Epithelial cell of proximal tubule (primary cell): Measurements from ENCODE around the gene C9. TPM values are rescaled to one million over a fixed set of nuclear protein-coding genes. Genes with fewer than 3 reads are reported as not detected.
A peak's percentile ranks its signal among the peaks of the same experiment; 100 is the strongest.
"Not testable (repeated sequence)": the region's sequence is repeated elsewhere in the genome, so short reads cannot be mapped to it uniquely, and the experiment has no call there.

Experiments
- DNase-seq: peaks from one replicate; pipeline ENCODE4 v3.0.0-alpha.2; 2011; ENCODE audit warnings: low read depth
- H3K4me3 ChIP-seq: 2 replicates; pipeline ENCODE4 v1.5.1; 2011; ENCODE audit warnings: low read depth, mild to moderate bottlenecking, low read length
- total RNA-seq: library from RNA; depleted of rRNA; stranded (reverse); fragments of >200 nt; gene quantifications from 2 replicates; pipeline ENCODE4 v1.2.3, GENCODE V29; 2015
- TF ChIP-seq, protein P1 (sequence below): conservative IDR thresholded peaks from 2 replicates; pipeline ENCODE4 v1.5.1; 2012; ENCODE audit warnings: low read depth, mild to moderate bottlenecking, low read length

Gene C9
- total RNA-seq, 1 donor from 2014 or later, result not detected

DNA sequence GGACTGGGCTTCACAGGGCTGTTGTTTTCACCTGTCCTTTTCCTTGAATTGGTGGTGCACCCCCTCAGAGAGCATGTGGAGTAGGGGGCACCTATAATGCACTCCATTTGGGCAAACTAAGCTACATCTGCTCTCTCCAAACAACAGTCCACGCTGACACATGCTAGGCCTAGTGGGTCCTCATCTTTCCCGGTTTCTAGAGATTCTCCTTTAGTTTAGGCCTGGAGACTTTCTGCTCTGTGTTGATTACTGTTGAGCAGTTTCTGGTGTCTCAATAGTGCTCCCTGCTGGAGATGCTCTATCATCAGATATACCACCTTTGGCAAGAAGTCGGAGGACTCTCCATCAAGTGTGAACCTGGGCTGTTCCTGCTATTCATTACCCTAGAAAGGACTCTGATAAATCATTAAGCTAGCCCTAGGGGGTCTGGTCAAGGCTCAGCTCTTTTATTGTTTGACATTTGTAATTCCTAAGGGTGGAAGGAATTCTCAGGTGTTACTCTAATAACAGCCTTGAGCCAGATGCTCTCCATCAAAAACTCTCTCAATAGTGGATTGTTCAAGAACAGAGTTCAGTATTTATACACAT, 81.0 kb downstream of the C9 start:
- TF ChIP-seq, protein P1, sequence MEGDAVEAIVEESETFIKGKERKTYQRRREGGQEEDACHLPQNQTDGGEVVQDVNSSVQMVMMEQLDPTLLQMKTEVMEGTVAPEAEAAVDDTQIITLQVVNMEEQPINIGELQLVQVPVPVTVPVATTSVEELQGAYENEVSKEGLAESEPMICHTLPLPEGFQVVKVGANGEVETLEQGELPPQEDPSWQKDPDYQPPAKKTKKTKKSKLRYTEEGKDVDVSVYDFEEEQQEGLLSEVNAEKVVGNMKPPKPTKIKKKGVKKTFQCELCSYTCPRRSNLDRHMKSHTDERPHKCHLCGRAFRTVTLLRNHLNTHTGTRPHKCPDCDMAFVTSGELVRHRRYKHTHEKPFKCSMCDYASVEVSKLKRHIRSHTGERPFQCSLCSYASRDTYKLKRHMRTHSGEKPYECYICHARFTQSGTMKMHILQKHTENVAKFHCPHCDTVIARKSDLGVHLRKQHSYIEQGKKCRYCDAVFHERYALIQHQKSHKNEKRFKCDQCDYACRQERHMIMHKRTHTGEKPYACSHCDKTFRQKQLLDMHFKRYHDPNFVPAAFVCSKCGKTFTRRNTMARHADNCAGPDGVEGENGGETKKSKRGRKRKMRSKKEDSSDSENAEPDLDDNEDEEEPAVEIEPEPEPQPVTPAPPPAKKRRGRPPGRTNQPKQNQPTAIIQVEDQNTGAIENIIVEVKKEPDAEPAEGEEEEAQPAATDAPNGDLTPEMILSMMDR, result peak; percentile 92
- no peak overlapping the region for H3K4me3 ChIP-seq

DNA sequence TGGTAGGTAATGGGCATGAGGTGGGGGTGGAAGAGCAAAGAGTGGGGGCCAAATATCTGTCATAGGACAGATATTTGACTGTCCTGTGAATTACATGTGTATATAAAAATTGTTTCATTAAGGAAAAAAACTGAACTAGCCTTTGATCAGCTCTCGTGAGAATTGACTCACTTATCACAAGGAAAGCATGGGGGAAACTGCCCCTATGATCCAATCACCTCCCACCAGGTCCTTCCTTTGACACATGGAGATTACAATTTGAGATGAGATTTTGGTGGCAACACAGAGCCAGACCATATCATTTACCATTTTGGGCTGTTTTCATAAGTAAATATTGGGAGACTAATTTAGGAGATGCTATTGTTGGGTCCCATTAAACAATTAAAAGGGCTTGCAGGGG, 81.7 kb downstream of the C9 start:
- DNase-seq, result no peak
- TF ChIP-seq, protein P1, result no peak
- no peak overlapping the region for H3K4me3 ChIP-seq

More for the DNA sequence above, 81.0 kb downstream of the C9 start:
- DNase-seq, result peak; percentile 68

DNA sequence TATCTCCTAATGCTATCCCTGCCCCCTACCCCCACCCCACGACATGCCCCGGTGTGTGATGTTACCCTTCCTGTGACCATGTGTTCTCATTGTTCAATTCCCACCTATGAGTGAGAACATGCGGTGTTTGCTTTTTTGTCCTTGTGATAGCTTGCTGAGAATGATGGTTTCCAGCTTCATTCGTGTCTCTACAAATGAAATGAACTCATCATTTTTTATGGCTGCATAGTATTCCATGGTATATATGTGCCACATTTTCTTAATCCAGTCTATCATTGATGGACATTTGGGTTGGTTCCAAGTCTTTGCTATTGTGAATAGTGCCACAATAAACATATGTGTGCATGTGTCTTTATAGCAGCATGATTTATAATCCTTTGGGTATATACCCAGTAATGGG, 88.4 kb downstream of the C9 start:
- not testable (repeated sequence) for H3K4me3 ChIP-seq, DNase-seq

DNA sequence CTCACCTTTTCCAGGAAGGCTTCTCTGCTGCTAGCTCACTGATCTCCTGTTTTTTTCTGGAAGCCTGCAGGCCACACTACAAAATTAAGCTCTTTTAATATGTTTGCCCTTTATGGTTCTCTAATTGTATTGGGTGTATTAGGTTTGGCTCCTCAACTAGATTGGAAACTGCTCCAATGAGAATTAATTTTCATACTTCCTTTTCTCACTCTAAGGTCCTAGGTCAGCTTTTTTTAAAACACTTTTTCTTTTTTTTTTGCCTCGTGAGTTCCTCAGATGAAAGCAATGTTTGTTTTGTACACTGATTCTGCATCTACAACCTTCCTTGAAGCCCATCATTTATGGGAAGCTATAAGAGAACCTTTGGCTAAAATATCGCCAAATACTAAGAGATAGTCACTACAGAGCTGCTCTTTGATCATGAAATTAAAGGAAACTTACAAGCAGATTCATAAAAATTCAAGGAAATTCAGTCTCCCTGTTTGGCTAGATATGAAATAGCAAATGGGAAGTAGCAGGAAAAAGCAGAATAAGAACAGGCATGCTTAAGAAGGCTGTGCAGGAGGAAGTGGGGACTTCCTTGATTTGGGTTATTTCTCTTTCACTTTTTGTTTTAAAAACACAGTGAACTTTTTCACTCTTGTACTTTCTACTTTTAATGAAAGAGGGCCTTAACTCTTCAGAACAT, 89.8 kb downstream of the C9 start:
- TF ChIP-seq, protein P1, result no peak
- no peak for DNase-seq
- H3K4me3 ChIP-seq, result no peak overlapping the region

DNA sequence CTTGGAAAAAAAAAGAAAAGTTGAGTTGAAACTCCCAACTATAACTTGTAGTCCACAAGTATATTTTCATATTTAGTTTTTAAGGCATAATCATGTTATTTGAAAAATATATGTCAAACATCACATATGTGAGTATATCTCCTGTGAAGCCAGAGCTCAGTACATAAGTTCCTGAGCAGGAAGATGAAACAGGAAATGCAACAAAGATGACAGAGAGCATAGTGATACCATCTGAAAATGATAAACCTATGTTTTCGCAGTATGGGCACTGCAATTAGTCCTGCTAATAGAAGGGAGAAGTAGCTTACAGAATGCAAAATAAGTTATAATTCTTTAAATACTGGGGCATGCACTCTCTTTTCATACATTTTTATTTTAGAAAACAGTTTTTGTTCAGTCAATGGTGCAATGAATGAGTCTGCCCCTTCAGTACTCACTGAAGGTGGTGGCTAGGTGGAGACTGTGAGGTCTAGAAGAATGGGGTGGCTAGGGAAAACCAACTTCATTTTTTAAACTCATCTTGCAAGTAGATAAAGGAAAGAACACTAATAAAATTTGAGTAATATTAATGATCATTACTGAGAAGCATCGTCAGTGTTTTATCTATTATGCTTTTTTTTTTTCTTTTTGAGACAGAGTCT, 90.9 kb downstream of the C9 start:
- TF ChIP-seq, protein P1, result no peak
- H3K4me3 ChIP-seq, result no peak overlapping the region
- DNase-seq, result no peak

DNA sequence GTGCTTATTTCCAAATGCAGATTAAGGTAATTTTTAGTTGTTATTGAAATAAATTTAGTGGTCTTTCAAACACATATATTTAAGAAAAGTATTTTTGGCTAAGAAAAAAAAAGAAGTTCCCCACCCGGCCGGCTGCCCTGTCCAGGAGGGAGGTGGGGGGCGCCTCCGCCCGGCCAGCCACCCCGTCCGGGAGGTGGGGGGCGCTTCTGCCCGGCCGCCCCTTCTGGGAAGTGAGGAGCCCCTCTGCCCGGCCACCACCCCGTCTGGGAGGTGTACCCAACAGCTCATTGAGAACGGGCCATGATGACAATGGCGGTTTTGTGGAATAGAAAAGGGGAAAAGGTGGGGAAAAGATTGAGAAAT, 91.4 kb downstream of the C9 start:
- H3K4me3 ChIP-seq, DNase-seq: not testable (repeated sequence)

DNA sequence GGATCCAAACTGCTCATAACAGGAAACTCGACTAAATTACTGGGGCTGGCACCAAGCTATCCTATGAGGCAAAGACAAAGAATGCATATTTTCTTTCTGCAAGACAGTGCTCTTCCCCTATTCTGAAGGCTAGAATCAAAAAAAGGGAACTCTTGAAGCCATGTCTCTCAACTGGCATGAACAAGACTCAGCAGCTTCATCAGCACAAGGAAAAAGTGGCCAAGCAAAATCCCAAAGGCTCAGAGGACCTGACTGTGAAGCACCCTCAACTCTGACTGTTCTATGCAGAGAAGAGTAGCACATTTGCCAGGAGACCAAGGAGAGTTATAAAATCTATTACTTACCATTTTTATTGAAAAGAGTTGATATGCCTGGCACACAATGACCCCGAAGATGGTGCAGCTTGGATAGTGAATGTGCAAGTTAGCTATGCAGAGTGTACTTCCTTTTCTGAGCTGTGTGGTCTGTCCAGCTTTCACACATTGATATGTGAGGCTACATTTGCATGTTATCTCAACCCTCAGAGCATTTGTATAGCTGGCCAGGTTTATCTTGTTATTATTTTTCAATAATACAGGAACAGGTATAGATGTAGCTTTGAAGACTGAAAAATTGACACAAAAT, 94.0 kb downstream of the C9 start:
- DNase-seq, result no peak
- H3K4me3 ChIP-seq, result no peak overlapping the region
- TF ChIP-seq, protein P1, result no peak
